HG02623 (cell line): ENCODE data around the gene ATXN7.

ENCODE experiments used
- ATAC-seq: cut with Tn5 transposase; IDR thresholded peaks from one replicate; pipeline ENCODE4 v1.9.1; 2021; ENCODE audit warnings: moderate library complexity; ENCODE audit not compliant: unreplicated experiment

ATXN7 gene

GRCh38 chr3:63980019-63980418 lies 116.4 kb downstream of the ATXN7 start:
- ATAC-seq, result no peak

GRCh38 chr3:63980830-63981498 lies 117.3 kb downstream of the ATXN7 start:
- ATAC-seq, result no peak

GRCh38 chr3:63981980-63982379 lies 118.3 kb downstream of the ATXN7 start:
- ATAC-seq, result no peak

GRCh38 chr3:63984391-63984790 lies 120.7 kb downstream of the ATXN7 start:
- no peak for ATAC-seq

GRCh38 chr3:63986146-63986545 lies 122.5 kb downstream of the ATXN7 start:
- no peak for ATAC-seq

GRCh38 chr3:63986831-63987230 lies 123.2 kb downstream of the ATXN7 start:
- no peak for ATAC-seq

- no peak for ATAC-seq
Measured at GRCh38 chr3:63988943-63989342, 125.3 kb downstream of the ATXN7 start.

- no peak for ATAC-seq
Measured at GRCh38 chr3:63990204-63990603, 126.5 kb downstream of the ATXN7 start.

- ATAC-seq, result no peak
Measured at GRCh38 chr3:63990733-63991132, 127.1 kb downstream of the ATXN7 start.

GRCh38 chr3:63991666-63992065 lies 128.0 kb downstream of the ATXN7 start:
- no peak for ATAC-seq

GRCh38 chr3:63992516-63993209 lies 129.0 kb downstream of the ATXN7 start:
- no peak for ATAC-seq

- peak; percentile 87 for ATAC-seq
Measured at GRCh38 chr3:63993653-63994079, 130.0 kb downstream of the ATXN7 start.

GRCh38 chr3:63995086-63995485 lies 131.4 kb downstream of the ATXN7 start:
- no peak for ATAC-seq

- ATAC-seq, result no peak
Measured at GRCh38 chr3:63998852-63999754, 135.4 kb downstream of the ATXN7 start.

- no peak for ATAC-seq
Measured at GRCh38 chr3:64000453-64001055, 136.9 kb downstream of the ATXN7 start.

- ATAC-seq, result no peak
Measured at GRCh38 chr3:64002233-64002632, 138.6 kb downstream of the ATXN7 start.

GRCh38 chr3:64003589-64003988 lies 139.9 kb downstream of the ATXN7 start:
- ATAC-seq, result no peak

GRCh38 chr3:64008017-64008416 lies 144.3 kb downstream of the ATXN7 start:
- no peak for ATAC-seq

GRCh38 chr3:64008487-64009351 lies 145.1 kb downstream of the ATXN7 start:
- ATAC-seq, result no peak

- no peak for ATAC-seq
Measured at GRCh38 chr3:64009528-64009927, 145.9 kb downstream of the ATXN7 start.
